Endothelial cell of hepatic sinusoid (primary cell): ENCODE data around the gene SLC43A1.

Source experiments
- in situ Hi-C: cut with HindIII; loops from 2 replicates; pipeline ENCODE4 v1.10.0; 2017; ENCODE audit warnings: low sequenced_read_pairs

SLC43A1 gene

DNA sequence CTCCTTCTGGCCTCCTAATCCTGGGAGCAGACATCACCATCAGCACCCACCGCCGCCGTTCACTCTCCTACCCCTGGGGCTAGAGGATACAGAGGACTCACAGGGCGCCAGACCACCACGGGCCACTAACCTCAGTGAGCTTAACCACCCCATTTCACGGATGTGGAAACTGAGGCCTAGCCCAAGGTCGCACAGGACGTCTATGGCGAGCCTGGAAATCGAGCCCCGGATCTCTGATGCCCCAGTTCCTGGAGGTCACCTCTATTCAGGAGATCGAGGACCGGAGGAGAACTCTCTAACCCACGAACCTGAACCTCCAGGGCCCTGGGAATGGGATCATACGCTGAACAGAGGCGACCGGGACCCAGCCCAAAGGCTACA is 14.7 kb upstream of the SLC43A1 start:
- in situ Hi-C loops: loop anchor here (5.0 kb wide), 1 partner anchor 112 kb away; no protein-coding TSS in a partner anchor

DNA sequence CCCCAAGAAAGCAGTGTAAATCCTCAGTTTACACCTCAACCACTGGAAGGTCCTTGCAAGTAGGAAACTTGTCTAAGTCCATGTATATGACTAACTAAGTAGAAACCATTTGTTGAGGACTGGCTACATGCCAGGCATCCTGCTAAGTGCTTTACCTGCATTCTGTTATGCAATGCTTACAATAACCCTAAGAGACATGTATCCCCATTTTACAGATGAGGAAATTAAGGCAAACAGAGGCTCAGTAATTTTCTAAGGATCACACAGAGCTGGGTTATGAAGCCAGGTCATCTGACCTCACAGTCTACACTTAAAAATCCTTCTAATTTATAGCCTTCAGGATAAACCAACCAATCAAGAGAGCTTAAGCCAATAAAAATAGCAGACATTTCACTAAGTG is 13.5 kb upstream of the SLC43A1 start:
- in situ Hi-C loops: no loop called here

DNA sequence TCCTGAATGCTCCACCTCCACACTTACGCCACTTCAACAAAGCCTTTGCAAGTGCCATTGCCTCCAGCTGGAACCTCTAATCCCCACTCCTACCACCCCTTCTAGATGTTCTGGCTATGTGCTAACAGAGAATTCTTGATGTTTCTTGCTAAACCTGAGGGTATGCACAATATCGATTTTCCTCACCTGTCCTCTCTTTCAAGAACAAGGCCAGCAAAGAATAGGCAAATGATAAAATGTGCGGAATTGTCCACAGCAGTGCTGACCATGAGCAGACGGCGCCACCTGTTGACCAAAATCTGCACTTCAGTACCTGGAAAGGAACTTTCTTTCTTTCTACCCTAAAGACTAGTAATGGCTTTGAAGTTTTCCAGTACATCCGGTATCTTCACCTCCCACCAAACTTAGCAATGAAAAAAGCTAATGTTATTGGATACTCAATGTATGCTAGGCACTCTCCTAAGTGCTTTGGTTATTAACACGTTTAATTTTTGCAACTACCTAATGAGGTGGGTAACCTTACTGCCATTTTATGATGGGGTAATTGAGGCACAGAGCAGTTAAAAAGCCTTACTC is 11.6 kb upstream of the SLC43A1 start:
- in situ Hi-C loops: no loop called here

DNA sequence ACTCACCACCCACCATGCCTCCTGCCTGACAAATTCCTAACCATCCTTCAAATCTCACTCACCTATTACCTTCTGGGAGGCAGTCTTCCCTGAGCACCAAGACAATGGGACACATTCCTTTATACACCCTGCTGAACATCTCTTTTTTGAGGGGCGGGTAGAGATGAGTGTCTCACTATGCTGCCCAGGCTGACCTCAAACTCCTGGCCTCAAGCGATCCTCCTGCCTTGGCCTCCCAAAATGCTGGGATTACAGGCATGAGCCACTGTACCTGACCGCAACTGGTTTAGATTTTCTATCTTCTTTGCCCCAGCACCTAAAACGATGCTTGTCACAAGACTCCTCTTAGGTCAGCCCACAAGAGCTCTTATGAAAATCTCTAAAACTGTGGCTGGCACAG is 7.9 kb upstream of the SLC43A1 start:
- in situ Hi-C loops: loop anchor here (25.0 kb wide), 1 partner anchor 186 kb away; the partner anchor contains the start of genes P2RX3 and SSRP1

DNA sequence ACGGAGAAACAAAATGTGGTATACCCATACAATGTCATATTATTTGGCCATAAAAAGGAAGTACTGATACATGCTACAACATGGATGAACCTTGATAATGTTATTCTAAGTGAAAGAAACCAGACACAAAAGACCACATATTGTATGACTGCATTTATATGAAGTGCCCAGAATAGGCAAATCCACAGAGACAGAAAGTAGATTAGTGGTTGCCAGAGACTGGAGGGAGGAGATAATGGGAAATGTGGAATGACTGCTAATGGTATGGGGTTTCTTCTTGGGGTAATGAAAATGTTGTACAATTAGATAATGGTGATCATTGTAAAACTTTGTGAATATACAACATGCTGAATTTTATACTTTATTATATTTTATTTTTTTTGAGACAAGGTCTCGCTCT is 5.6 kb upstream of the SLC43A1 start:
- in situ Hi-C loops: loop anchor here (25.0 kb wide), 1 partner anchor 184 kb away; the partner anchor contains the start of genes P2RX3 and SSRP1

DNA sequence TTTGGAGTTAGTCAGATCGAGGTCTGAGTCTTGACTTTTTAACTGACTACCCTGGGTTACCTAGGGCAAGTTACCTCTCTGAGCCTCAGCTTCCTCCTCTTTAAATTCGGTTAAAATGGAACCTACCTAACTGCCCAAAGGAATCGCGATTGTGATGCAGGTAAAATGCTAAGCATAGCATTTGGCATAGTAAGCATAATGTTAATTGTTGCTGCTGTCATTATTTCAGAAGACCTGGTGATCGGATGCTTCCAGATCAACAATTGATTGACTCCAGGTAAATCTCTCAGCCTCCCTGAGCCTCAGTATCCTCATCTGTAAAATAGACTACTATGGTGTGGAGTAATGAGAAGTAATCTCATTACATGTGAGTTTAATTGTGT is 550 bp upstream of the SLC43A1 start:
- in situ Hi-C loops: loop anchor here (25.0 kb wide), 1 partner anchor 179 kb away; the partner anchor contains the start of genes P2RX3 and SSRP1

DNA sequence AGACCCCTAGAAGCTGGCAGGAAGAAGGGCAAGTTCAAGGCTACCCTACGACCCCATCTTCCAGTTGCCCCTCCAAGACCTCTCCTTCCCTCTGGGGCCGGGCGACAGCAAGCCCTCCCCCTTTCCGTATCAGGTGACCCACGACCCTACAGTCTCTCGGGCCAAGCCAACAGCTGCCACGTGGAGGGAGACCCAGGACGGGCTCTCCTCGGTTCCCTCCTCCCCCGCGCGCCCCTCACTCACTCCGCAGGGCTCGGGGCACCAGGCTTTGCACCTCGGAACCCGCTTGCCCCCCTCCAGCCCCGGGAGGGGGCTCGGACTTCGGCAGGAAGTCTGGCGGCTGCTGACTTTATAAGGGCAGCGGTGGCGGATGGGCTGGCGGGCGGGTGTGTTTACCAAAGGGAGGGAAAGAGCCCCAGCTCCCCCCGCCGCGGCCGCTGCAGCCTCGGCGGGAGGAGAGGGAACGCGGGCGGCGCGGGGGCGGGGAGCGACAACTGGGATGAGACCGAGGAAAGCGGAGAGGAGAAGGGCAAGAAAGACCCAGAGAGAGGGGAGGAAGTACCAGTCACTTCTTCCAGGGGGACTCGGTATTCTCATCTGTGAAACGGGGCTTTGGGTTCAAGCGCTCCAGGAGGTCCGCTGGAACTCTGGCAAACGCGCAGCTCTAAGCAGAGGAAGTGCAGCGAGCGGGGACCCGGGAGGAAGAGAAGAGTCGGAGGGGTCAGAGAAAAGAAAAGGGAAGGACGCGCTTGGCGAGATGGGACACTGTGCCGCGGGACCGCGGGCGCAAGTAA is 767 bp downstream of the SLC43A1 start:
- in situ Hi-C loops: loop anchor here (25.0 kb wide), 1 partner anchor 177 kb away; the partner anchor contains the start of genes P2RX3 and SSRP1

DNA sequence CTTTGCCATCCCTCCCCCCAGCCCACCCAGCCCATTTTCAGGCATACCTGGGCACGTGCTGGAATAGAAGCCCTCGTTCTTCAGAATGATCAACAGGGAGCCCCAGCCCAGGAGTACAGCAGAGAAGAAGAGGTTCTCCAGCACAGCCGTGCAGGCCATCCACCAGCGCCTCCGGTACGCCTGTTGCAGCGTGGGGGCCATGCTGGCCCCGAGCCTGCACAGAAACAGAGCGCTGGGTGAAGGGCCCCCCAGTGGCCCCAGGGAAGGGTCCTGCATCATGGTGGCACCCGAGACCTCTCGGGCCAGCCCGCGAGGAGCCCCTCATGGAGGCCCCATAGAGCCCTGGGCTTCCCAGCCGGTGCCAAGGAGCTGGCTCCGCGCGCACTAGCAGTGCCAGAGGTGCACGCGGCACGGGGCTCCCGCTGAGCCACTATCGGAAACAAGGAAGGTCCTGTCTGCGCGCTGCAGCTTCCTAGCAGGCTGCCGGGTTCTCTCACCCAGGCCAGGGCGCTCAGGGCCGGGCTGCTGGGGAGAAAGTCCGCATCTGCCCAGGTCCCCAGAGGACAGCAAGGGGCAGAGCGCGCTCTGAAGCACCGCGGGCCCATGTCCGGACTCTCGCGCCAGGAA is 1.5 kb downstream of the SLC43A1 start:
- in situ Hi-C loops: loop anchor here (25.0 kb wide), 1 partner anchor 177 kb away; the partner anchor contains the start of genes P2RX3 and SSRP1

DNA sequence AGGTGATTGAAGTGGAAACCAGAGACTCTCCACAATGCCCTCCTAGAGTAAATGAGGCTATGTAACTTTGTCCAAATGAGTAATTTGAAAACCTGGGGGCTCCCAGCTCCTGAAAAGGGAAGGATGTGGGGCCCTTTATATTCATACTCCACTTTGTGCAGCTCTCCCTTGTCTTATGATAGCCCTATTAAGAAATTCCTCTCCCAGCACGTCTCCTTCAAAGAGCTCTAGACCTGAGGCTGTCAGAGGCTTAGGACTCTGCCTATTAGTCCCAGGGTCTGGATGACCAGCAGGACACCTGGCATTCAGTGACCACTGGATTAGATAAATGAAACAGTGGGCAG is 2.1 kb downstream of the SLC43A1 start:
- in situ Hi-C loops: loop anchor here (25.0 kb wide), 1 partner anchor 176 kb away; the partner anchor contains the start of genes P2RX3 and SSRP1

DNA sequence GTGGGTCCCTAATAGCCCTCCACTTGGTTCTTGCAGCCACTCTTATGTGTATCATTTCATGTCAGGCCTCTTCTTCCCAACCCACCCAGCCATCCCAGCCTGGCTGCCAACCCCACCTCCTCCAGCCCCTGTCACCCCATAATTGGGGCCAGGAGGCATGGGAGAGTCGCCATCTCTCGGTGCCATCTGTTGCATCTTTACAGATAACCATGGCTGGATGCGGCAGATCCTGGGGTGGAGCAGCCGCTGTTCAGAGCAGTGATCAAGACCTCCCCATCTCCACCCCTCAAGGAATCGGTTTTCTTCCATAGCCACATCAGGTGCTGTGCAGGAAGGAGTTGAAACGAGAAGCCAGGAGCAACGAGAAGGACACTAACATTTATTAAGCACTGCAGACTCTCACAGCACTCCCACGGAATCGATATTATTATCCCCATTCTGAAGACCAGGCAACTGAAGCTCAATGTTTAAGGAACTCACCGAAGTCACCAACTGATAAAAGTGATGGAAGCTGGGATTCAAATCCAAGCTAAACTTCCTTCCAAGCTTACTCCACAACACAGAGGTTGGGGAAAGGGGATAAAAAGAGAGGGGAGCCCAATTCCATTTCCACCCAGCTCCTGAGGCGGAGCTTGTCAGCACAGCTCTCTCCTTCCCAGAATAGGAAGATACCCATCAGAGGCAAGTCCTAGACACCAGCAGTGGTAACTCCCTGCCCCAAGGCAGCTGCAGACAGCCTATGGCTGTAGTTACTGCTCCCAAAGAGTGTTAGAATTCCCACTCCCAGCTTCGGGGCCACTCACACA is 2.7 kb downstream of the SLC43A1 start:
- in situ Hi-C loops: loop anchor here (25.0 kb wide), 1 partner anchor 176 kb away; the partner anchor contains the start of genes P2RX3 and SSRP1

DNA sequence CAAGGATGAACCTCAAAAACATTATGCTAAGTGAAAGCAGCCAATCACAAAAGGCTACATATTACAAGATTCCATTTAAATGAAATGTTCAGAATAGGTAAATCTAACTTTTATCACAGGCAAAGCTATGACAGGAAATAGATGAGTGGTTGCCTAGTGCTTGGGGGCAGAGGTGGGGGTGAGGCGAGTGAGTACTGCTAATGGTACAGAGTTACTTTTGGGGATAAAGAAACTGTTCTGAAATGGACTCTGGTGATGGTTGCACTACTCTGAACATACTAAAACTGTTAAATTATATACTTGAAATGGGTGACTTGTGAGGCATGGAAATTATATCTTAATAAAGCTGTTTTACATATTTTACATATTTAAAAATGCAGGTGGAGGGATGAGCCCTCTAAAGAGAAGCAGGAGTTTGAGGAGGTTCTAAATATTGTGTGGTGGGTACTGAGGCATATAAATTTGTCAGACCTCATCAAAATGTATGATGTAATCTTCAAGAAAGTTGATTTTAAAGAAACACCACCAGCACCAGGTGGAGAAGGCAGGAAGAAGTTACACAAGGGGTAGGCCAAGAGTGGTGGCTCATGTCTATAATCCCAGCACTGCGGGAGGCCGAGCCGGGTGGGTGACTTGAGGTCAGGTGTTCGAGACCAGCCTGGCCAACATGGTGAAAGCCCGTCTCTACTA is 3.6 kb downstream of the SLC43A1 start:
- in situ Hi-C loops: loop anchor here (25.0 kb wide), 1 partner anchor 175 kb away; the partner anchor contains the start of genes P2RX3 and SSRP1

DNA sequence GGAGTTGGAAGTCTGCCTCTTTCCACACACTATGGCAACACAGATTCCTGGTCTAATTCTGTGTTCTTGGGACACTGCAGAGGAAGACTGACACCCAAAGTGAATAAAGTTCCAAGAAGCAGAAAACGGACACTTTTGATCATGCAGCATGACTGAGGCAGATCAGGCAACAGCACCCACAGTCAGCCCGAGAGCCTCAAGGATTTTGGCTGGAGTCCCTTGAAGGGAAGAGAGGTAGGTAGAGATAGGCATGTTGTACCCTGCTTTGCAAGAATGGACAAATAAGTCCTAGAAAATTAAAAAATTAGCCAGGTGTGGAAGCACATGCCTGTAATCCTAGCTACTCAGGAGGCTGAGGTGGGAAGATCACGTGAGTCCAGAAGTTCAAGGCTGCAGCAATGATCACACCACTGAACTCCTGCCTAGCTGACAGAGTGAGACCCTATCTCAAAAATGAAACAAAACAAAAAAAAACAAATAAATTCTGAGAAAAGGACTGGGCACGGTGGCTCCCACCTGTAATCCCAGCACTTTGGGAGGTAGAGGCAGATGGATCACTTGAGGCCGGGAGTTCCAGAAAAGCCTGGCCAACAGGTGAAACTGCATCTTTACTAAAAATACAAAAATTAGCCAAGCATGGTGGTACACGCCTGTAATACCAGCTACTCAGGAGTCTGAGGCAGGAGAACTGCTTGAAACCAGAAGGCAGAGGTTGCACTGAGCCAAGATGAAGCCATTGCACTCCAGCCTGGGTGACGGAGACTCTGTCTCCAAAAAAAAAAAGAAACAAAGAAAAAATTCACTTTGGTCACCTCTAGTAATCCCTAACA is 6.9 kb downstream of the SLC43A1 start:
- in situ Hi-C loops: loop anchor here (25.0 kb wide), 1 partner anchor 171 kb away; the partner anchor contains the start of genes P2RX3 and SSRP1

DNA sequence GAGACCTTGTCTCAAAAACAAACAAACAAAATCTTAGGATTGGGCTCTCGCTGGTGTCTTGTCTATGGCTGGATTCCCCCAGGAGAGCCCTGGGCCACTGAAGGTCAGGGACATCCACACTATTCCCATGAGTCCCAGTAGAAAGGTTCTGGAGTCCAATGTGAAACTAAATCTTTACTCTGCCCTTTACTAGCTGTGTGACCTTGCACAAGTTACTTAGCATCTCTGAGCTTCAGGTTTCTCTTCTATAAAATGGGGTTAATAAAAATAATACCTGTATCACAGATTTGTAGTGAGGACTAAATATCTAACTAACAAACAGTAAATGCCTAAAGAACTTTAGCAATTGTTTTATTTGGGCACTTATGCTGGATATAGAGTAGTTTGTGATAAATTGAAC is 9.0 kb downstream of the SLC43A1 start:
- in situ Hi-C loops: loop anchor here (25.0 kb wide), 1 partner anchor 169 kb away; the partner anchor contains the start of genes P2RX3 and SSRP1

DNA sequence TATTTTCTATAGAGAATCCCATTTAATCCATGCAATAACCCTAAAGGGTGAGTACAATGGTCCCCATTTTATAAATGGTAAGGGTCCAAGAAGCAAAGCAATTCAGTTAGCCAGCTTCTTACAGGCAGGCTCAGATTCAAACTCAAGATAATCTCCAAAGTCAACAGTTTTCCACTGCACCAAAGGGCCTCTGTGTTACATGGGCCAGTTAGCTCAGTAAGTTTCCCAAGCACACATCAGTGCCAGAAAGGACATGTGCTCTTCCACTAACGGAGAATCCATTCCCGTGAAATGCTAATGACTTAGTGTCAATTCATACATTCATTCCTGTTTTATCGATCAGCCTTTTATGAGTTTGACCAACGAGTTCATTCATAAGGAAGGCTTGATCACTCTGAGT is 11.0 kb downstream of the SLC43A1 start:
- in situ Hi-C loops: loop anchor here (25.0 kb wide), 1 partner anchor 167 kb away; the partner anchor contains the start of genes P2RX3 and SSRP1

DNA sequence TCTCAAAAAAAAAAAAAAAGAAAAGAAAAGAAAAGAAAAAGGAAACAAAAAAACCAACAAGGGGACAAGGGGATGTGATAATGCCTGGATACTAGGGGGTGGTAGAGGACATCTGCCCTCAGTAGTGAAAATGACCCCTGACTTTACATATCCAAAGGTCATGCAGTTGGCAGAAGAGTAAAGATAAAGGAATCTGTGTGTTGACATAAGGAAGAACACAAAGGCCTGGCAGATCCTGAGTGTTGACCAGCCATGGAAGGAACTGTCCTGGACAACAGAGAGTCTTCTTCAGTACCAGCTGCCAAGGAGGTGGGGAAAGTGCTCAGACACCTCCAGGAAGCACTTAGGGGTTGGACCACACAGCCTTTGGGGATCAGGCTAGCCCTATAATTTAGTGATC is 12.6 kb downstream of the SLC43A1 start:
- in situ Hi-C loops: loop anchor here (25.0 kb wide), 1 partner anchor 166 kb away; the partner anchor contains the start of genes P2RX3 and SSRP1

DNA sequence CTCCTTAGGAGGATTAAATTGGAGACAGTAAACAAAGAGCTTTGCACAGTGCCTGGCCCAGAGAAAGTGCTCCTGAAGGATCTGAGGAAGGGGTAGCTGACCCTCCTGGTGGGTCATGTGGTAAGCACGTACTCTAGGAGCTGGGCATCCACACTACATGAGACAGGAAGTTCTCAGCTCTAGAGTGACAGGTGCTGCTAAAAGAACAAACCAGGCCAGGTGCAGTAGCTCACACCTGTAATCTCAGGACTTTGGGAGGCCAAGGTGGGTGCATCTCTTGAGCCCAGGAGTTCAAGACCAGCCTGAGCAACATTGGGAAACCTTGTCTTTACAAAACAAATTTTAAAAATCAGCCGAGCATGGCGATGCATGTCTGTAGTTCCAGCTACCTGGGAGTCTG is 13.1 kb downstream of the SLC43A1 start:
- in situ Hi-C loops: loop anchor here (25.0 kb wide), 1 partner anchor 165 kb away; the partner anchor contains the start of genes P2RX3 and SSRP1

DNA sequence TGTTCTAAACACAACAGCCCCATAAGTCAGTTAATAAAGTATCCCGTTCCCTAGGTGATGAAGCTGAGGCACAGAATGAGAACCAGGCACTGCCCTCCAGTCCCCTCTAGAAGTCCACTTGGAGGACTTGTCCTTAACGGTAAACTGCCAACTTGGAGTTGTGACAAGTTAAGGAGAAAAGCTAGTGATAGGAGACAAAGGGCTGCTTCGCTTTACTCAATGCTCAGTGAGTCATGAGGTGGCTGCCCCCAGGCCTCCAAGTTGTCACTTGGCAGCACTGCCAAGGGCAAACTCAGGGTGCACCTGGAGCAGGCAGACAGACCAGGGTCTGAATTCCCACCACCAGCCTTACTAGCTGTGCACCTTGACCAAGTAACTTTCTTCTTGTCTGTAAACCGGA is 13.5 kb downstream of the SLC43A1 start:
- in situ Hi-C loops: loop anchor here (25.0 kb wide), 1 partner anchor 165 kb away; the partner anchor contains the start of genes P2RX3 and SSRP1

DNA sequence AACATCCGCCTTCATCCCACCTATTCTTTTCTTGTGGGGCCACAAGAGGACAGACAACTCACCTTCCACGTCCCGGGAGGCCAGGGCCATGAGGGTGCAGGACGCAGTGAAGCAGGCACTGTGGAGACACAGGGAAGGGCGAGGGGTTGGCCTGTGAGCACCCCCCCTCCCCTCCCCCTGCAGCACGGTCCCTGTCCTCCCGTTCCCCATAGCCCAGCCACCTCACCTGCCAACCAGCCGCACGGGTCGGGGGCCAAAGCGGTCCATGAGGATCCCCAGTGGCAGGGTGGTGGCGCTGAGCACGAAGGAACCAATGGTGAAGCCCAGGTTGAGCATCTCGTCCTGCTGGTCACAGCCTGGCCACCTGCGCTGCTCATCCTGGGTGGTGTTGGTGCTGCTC is 14.6 kb downstream of the SLC43A1 start:
- in situ Hi-C loops: loop anchor here (25.0 kb wide), 1 partner anchor 164 kb away; the partner anchor contains the start of genes P2RX3 and SSRP1
